IPS-18c (cell line): Measurements from ENCODE around the gene KIDINS220.

Experiments used
- H3K4me3 ChIP-seq: 2 replicates; pipeline ENCODE4 v1.7.0; 2013; ENCODE audit warnings: low read depth, mild to moderate bottlenecking, low read length, moderate library complexity; ENCODE audit not compliant: insufficient read depth
- H3K9me3 ChIP-seq: one replicate; pipeline ENCODE4 v1.6.1; 2013; ENCODE audit warnings: mild to moderate bottlenecking, low read length, moderate library complexity; ENCODE audit not compliant: control insufficient read depth, insufficient read depth

The KIDINS220 gene

GRCh38 chr2:8857709-8858108, 20.3 kb upstream of the KIDINS220 start:
- no peaks in the 10 kb centered on the region for H3K9me3 ChIP-seq
- H3K4me3 ChIP-seq: no peak overlapping the region

GRCh38 chr2:8856176-8856575, 18.8 kb upstream of the KIDINS220 start:
- H3K4me3 ChIP-seq: no peak overlapping the region
- H3K9me3 ChIP-seq: no peaks in the 10 kb centered on the region

GRCh38 chr2:8855010-8855409, 17.6 kb upstream of the KIDINS220 start:
- H3K4me3 ChIP-seq: no peak overlapping the region

GRCh38 chr2:8853426-8853825, 16.0 kb upstream of the KIDINS220 start:
- no peaks in the 10 kb centered on the region for H3K9me3 ChIP-seq
- no peak overlapping the region for H3K4me3 ChIP-seq

More at GRCh38 chr2:8855010-8855409, 17.6 kb upstream of the KIDINS220 start:
- no peaks in the 10 kb centered on the region for H3K9me3 ChIP-seq

GRCh38 chr2:8851811-8852560, 14.6 kb upstream of the KIDINS220 start:
- H3K4me3 ChIP-seq: no peak overlapping the region
- H3K9me3 ChIP-seq: no peaks in the 10 kb centered on the region

- Histone ChIP-seq H3K4me3 (no peak overlapping the region), H3K9me3 (no peaks in the 10 kb centered on the region)
These were observed 13.6 kb upstream of the KIDINS220 start for GRCh38 chr2:8850845-8851487.

- no peaks in the 10 kb centered on the region for H3K9me3 ChIP-seq
- H3K4me3 ChIP-seq: no peak overlapping the region
These were observed 11.9 kb upstream of the KIDINS220 start for GRCh38 chr2:8849327-8849726.

GRCh38 chr2:8848328-8849100, 11.1 kb upstream of the KIDINS220 start:
- H3K4me3 ChIP-seq: no peak overlapping the region
- H3K9me3 ChIP-seq: no peaks in the 10 kb centered on the region

GRCh38 chr2:8847400-8847799, 10.0 kb upstream of the KIDINS220 start:
- H3K9me3 ChIP-seq: no peaks in the 10 kb centered on the region
- no peak overlapping the region for H3K4me3 ChIP-seq

- Histone ChIP-seq H3K4me3 (no peak overlapping the region), H3K9me3 (no peaks in the 10 kb centered on the region)
These were observed 4.5 kb upstream of the KIDINS220 start for GRCh38 chr2:8841932-8842331.

- H3K9me3 ChIP-seq: no peaks in the 10 kb centered on the region
- no peak overlapping the region for H3K4me3 ChIP-seq
These were observed 3.2 kb upstream of the KIDINS220 start for GRCh38 chr2:8840475-8841091.

- H3K4me3 ChIP-seq: no peak overlapping the region
- H3K9me3 ChIP-seq: no peaks in the 10 kb centered on the region
These were observed 2.0 kb upstream of the KIDINS220 start for GRCh38 chr2:8839189-8839965.

- no peak overlapping the region; the same call in 1 of the 2 replicates for H3K4me3 ChIP-seq
- no peaks in the 10 kb centered on the region for H3K9me3 ChIP-seq
These were observed 355 bp upstream of the KIDINS220 start for GRCh38 chr2:8837795-8838140.

- Histone ChIP-seq H3K4me3 (no peak overlapping the region), H3K9me3 (no peaks in the 10 kb centered on the region)
These were observed 2.1 kb downstream of the KIDINS220 start for GRCh38 chr2:8835279-8835678.

GRCh38 chr2:8833853-8834252, 3.6 kb downstream of the KIDINS220 start:
- H3K9me3 ChIP-seq: no peaks in the 10 kb centered on the region
- no peak overlapping the region for H3K4me3 ChIP-seq

- no peaks in the 10 kb centered on the region for H3K9me3 ChIP-seq
- no peak overlapping the region for H3K4me3 ChIP-seq
These were observed 5.9 kb downstream of the KIDINS220 start for GRCh38 chr2:8831516-8831915.

GRCh38 chr2:8827729-8828128, 9.7 kb downstream of the KIDINS220 start:
- Histone ChIP-seq H3K9me3 (no peaks in the 10 kb centered on the region), H3K4me3 (no peak overlapping the region)
